ENCODE measurements around the gene HOOK2. TPM values are rescaled to one million over a fixed set of nuclear protein-coding genes. Genes with fewer than 3 reads are reported as not detected.
A peak's percentile ranks its signal among the peaks of the same experiment; 100 is the strongest.

Gene HOOK2
- total RNA-seq, 4 donors from 2014 or later: 26.9 to 71.3 (median 56.3) TPM

- ATAC-seq (ENCODE audit: low FRiP score) (peak; percentile 67), DNase-seq (ENCODE audit: low spot score) (peak; percentile 35)
- TF ChIP-seq, protein P1, sequence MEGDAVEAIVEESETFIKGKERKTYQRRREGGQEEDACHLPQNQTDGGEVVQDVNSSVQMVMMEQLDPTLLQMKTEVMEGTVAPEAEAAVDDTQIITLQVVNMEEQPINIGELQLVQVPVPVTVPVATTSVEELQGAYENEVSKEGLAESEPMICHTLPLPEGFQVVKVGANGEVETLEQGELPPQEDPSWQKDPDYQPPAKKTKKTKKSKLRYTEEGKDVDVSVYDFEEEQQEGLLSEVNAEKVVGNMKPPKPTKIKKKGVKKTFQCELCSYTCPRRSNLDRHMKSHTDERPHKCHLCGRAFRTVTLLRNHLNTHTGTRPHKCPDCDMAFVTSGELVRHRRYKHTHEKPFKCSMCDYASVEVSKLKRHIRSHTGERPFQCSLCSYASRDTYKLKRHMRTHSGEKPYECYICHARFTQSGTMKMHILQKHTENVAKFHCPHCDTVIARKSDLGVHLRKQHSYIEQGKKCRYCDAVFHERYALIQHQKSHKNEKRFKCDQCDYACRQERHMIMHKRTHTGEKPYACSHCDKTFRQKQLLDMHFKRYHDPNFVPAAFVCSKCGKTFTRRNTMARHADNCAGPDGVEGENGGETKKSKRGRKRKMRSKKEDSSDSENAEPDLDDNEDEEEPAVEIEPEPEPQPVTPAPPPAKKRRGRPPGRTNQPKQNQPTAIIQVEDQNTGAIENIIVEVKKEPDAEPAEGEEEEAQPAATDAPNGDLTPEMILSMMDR (IDR thresholded peaks at IDR 0.05): peak in 2 of 3 donors; percentile 36 to 55
Measured at GRCh38 chr19:12757544-12758274, 17.6 kb downstream of the HOOK2 start.

- TF ChIP-seq, protein P1 (IDR thresholded peaks at IDR 0.05): no peak
- no peak for ATAC-seq (ENCODE audit: low FRiP score)
Measured at GRCh38 chr19:12756150-12756883, 19.0 kb downstream of the HOOK2 start.

GRCh38 chr19:12754465-12755196 is 20.7 kb downstream of the HOOK2 start:
- no peak for ATAC-seq (ENCODE audit: low FRiP score)
- TF ChIP-seq, protein P1 (IDR thresholded peaks at IDR 0.05): no peak
- no peak for DNase-seq (ENCODE audit: low spot score)

More at GRCh38 chr19:12756150-12756883, 19.0 kb downstream of the HOOK2 start:
- DNase-seq (ENCODE audit: low spot score): no peak

DNA sequence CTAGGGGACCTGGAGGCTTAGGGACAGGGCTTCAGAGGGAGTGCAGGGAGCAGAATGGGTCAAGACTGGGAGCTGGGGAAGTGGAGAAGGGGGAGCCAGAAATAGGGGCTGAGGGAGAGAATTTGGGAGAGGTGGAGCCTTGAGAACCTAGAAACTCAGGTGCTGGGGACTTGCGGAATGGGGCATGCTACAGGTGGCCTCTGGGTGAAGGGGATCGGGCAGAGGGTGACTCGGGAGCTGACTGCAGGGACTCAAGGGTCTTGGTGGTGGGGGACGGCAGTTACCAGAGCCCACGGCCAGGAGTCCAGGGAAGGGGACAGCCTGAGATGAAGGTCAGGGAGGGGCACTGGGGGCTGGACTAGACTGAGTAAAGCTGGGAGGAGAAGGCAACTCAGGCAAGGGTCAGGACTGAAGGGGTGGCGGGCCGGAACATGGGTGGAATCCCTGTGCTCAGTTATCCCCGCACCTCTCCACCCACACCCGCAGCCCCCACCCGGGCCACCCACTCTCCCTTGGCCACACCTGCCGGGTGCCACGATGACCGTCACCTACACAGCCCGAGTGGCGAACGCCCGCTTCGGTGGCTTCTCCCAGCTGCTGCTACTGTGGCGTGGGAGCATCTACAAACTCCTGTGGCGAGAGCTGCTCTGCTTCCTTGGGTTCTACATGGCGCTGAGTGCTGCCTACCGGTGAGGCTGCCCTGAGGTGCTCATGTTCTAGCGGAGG is 23.1 kb downstream of the HOOK2 start:
- ATAC-seq (ENCODE audit: low FRiP score): no peak
- no peak for DNase-seq (ENCODE audit: low spot score)
- TF ChIP-seq, protein P1 (IDR thresholded peaks at IDR 0.05): no peak

GRCh38 chr19:12751635-12752034 is 23.7 kb downstream of the HOOK2 start, which contains the start of gene BEST2:
Gene BEST2 (plus strand): TSS chr19:12751791. CDS start chr19:12752593, 802 bp downstream.
- DNase-seq (ENCODE audit: low spot score): no peak
- TF ChIP-seq, protein P1 (IDR thresholded peaks at IDR 0.05): no peak
- no peak for ATAC-seq (ENCODE audit: low FRiP score)

- DNase-seq (ENCODE audit: low spot score) (no peak), ATAC-seq (ENCODE audit: low FRiP score) (no peak)
- TF ChIP-seq, protein P1 (IDR thresholded peaks at IDR 0.05): no peak
Measured at GRCh38 chr19:12750851-12751250, 24.5 kb downstream of the HOOK2 start.
